ENCODE data around the gene FRMD4A. TPM values are rescaled to one million over a fixed set of nuclear protein-coding genes. Genes with fewer than 3 reads are reported as not detected.

The FRMD4A gene
- total RNA-seq, 2 donors from 2014 or later, result 1.5 to 2.1 TPM

GRCh38 chr10:13801156-13801906 is 529.4 kb downstream of the FRMD4A start:
- H3K36me3 Mint-ChIP-seq, result no peaks in the 10 kb centered on the region
- H3K27me3 Mint-ChIP-seq, result peaks cover 0 to 10% of the 10 kb centered on the region in 2 donors
- peaks cover 8 to 10% of the 10 kb centered on the region in 2 donors for H3K4me1 Mint-ChIP-seq (ENCODE audit: low read depth in 2 of 2)
- ATAC-seq, result no peak
- DNase-seq (ENCODE audit: low spot score), result no peak
- H3K4me3 Mint-ChIP-seq, result no peak overlapping the region
- H3K27ac Mint-ChIP-seq, result no peak overlapping the region
- no peaks in the 10 kb centered on the region for H3K9me3 Mint-ChIP-seq

- Mint-ChIP-seq H3K27me3 (no peaks in the 10 kb centered on the region), H3K4me3 (no peak overlapping the region), H3K4me1 (ENCODE audit: low read depth in 2 of 2) (peaks cover 21 to 24% of the 10 kb centered on the region in 2 donors), H3K36me3 (no peaks in the 10 kb centered on the region), H3K27ac (no peak overlapping the region), H3K9me3 (no peaks in the 10 kb centered on the region)
- DNase-seq (ENCODE audit: low spot score) (no peak), ATAC-seq (no peak)
Measured at GRCh38 chr10:13797164-13797563, 533.6 kb downstream of the FRMD4A start.

- Mint-ChIP-seq H3K9me3 (no peaks in the 10 kb centered on the region), H3K27ac (no peak overlapping the region), H3K36me3 (no peaks in the 10 kb centered on the region), H3K27me3 (no peaks in the 10 kb centered on the region), H3K4me1 (ENCODE audit: low read depth in 2 of 2) (peaks cover 21 to 24% of the 10 kb centered on the region in 2 donors), H3K4me3 (peak overlapping the region; percentile 58)
- no peak for DNase-seq (ENCODE audit: low spot score)
- no peak for ATAC-seq
Measured at GRCh38 chr10:13795653-13796555, 534.8 kb downstream of the FRMD4A start.

- ATAC-seq, result no peak
- H3K9me3 Mint-ChIP-seq, result no peaks in the 10 kb centered on the region
- H3K4me3 Mint-ChIP-seq, result peak overlapping the region; percentile 58
- no peaks in the 10 kb centered on the region for H3K36me3 Mint-ChIP-seq
- H3K27me3 Mint-ChIP-seq, result no peaks in the 10 kb centered on the region
- DNase-seq (ENCODE audit: low spot score), result no peak
- peaks cover 21 to 24% of the 10 kb centered on the region in 2 donors for H3K4me1 Mint-ChIP-seq (ENCODE audit: low read depth in 2 of 2)
- no peak overlapping the region for H3K27ac Mint-ChIP-seq
Measured at GRCh38 chr10:13794992-13795612, 535.6 kb downstream of the FRMD4A start.

GRCh38 chr10:13792006-13792405 is 538.7 kb downstream of the FRMD4A start:
- Mint-ChIP-seq H3K27ac (no peak overlapping the region), H3K9me3 (no peaks in the 10 kb centered on the region), H3K36me3 (no peaks in the 10 kb centered on the region), H3K27me3 (no peaks in the 10 kb centered on the region), H3K4me1 (ENCODE audit: low read depth in 2 of 2) (peaks cover 18 to 23% of the 10 kb centered on the region in 2 donors), H3K4me3 (no peak overlapping the region)
- ATAC-seq, result no peak
- no peak for DNase-seq (ENCODE audit: low spot score)

- no peak overlapping the region for H3K4me3 Mint-ChIP-seq
- DNase-seq (ENCODE audit: low spot score) (no peak), ATAC-seq (no peak)
- H3K36me3 Mint-ChIP-seq, result no peaks in the 10 kb centered on the region
- H3K27ac Mint-ChIP-seq, result no peak overlapping the region
- no peaks in the 10 kb centered on the region for H3K27me3 Mint-ChIP-seq
- H3K9me3 Mint-ChIP-seq, result no peaks in the 10 kb centered on the region
- peaks cover 23 to 27% of the 10 kb centered on the region in 2 donors for H3K4me1 Mint-ChIP-seq (ENCODE audit: low read depth in 2 of 2)
Measured at GRCh38 chr10:13791483-13791882, 539.2 kb downstream of the FRMD4A start.

GRCh38 chr10:13790196-13790595 is 540.5 kb downstream of the FRMD4A start:
- Mint-ChIP-seq H3K27ac (no peak overlapping the region), H3K36me3 (no peaks in the 10 kb centered on the region), H3K4me3 (no peak overlapping the region), H3K27me3 (no peaks in the 10 kb centered on the region), H3K4me1 (ENCODE audit: low read depth in 2 of 2) (peaks cover 13 to 18% of the 10 kb centered on the region in 2 donors), H3K9me3 (no peaks in the 10 kb centered on the region)
- ATAC-seq, result no peak
- no peak for DNase-seq (ENCODE audit: low spot score)

GRCh38 chr10:13789448-13789829 is 541.3 kb downstream of the FRMD4A start:
- peaks cover 11 to 18% of the 10 kb centered on the region in 2 donors for H3K4me1 Mint-ChIP-seq (ENCODE audit: low read depth in 2 of 2)
- ATAC-seq (no peak), DNase-seq (ENCODE audit: low spot score) (no peak)
- H3K9me3 Mint-ChIP-seq, result no peaks in the 10 kb centered on the region
- no peak overlapping the region for H3K27ac Mint-ChIP-seq
- no peaks in the 10 kb centered on the region for H3K36me3 Mint-ChIP-seq
- H3K27me3 Mint-ChIP-seq, result no peaks in the 10 kb centered on the region
- no peak overlapping the region for H3K4me3 Mint-ChIP-seq

- Mint-ChIP-seq H3K4me3 (peak overlapping the region; percentile 67), H3K27ac (no peak overlapping the region), H3K36me3 (no peaks in the 10 kb centered on the region), H3K27me3 (no peaks in the 10 kb centered on the region), H3K4me1 (ENCODE audit: low read depth in 2 of 2) (peaks cover 16 to 21% of the 10 kb centered on the region in 2 donors), H3K9me3 (no peaks in the 10 kb centered on the region)
- DNase-seq (ENCODE audit: low spot score) (no peak), ATAC-seq (no peak)
Measured at GRCh38 chr10:13788711-13789447, 541.8 kb downstream of the FRMD4A start.

GRCh38 chr10:13788320-13788600 is 542.5 kb downstream of the FRMD4A start:
- DNase-seq (ENCODE audit: low spot score) (no peak), ATAC-seq (no peak)
- Mint-ChIP-seq H3K36me3 (no peaks in the 10 kb centered on the region), H3K27ac (no peak overlapping the region), H3K9me3 (no peaks in the 10 kb centered on the region), H3K4me3 (peak overlapping the region; percentile 67), H3K4me1 (ENCODE audit: low read depth in 2 of 2) (peaks cover 20% of the 10 kb centered on the region in 2 donors), H3K27me3 (no peaks in the 10 kb centered on the region)

- Mint-ChIP-seq H3K27ac (no peak overlapping the region), H3K27me3 (no peaks in the 10 kb centered on the region), H3K9me3 (no peaks in the 10 kb centered on the region), H3K4me1 (ENCODE audit: low read depth in 2 of 2) (peaks cover 20% of the 10 kb centered on the region in 2 donors), H3K36me3 (no peaks in the 10 kb centered on the region), H3K4me3 (peak overlapping the region; percentile 85)
- ATAC-seq (peak; percentile 92 to 93), DNase-seq (ENCODE audit: low spot score) (peak; percentile 86)
Measured at GRCh38 chr10:13787015-13787421, 543.7 kb downstream of the FRMD4A start.

GRCh38 chr10:13784067-13784466 is 546.7 kb downstream of the FRMD4A start:
- peak overlapping the region; percentile 42 to 80 for H3K27ac Mint-ChIP-seq
- no peaks in the 10 kb centered on the region for H3K27me3 Mint-ChIP-seq
- DNase-seq (ENCODE audit: low spot score) (no peak), ATAC-seq (peak in 1 of 2 donors; percentile 55)
- H3K9me3 Mint-ChIP-seq, result no peaks in the 10 kb centered on the region
- peaks cover 20% of the 10 kb centered on the region in 2 donors for H3K4me1 Mint-ChIP-seq (ENCODE audit: low read depth in 2 of 2)
- H3K4me3 Mint-ChIP-seq, result no peak overlapping the region
- no peaks in the 10 kb centered on the region for H3K36me3 Mint-ChIP-seq

GRCh38 chr10:13779748-13780147 is 551.0 kb downstream of the FRMD4A start:
- no peak overlapping the region for H3K27ac Mint-ChIP-seq
- ATAC-seq, result no peak
- no peak for DNase-seq (ENCODE audit: low spot score)
- no peaks in the 10 kb centered on the region for H3K9me3 Mint-ChIP-seq
- peaks cover 10 to 12% of the 10 kb centered on the region in 2 donors for H3K27me3 Mint-ChIP-seq
- no peak overlapping the region for H3K4me3 Mint-ChIP-seq
- no peaks in the 10 kb centered on the region for H3K36me3 Mint-ChIP-seq
- peaks cover 6 to 10% of the 10 kb centered on the region in 2 donors for H3K4me1 Mint-ChIP-seq (ENCODE audit: low read depth in 2 of 2)
